Measurements from ENCODE around the gene NEMP1.

- TF ChIP-seq, protein P1, sequence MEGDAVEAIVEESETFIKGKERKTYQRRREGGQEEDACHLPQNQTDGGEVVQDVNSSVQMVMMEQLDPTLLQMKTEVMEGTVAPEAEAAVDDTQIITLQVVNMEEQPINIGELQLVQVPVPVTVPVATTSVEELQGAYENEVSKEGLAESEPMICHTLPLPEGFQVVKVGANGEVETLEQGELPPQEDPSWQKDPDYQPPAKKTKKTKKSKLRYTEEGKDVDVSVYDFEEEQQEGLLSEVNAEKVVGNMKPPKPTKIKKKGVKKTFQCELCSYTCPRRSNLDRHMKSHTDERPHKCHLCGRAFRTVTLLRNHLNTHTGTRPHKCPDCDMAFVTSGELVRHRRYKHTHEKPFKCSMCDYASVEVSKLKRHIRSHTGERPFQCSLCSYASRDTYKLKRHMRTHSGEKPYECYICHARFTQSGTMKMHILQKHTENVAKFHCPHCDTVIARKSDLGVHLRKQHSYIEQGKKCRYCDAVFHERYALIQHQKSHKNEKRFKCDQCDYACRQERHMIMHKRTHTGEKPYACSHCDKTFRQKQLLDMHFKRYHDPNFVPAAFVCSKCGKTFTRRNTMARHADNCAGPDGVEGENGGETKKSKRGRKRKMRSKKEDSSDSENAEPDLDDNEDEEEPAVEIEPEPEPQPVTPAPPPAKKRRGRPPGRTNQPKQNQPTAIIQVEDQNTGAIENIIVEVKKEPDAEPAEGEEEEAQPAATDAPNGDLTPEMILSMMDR (IDR thresholded peaks at IDR 0.05 in 4 of 5, conservative IDR thresholded peaks at IDR 0.05 in 1 of 5), result no peak
- no peak for TF ChIP-seq POLR2A (IDR thresholded peaks at IDR 0.05)
Observed at GRCh38 chr12:57046086-57046791, 32.4 kb downstream of the NEMP1 start.

All from gastrocnemius medialis (tissue), 4 donors.